DOHH2 (cell line): Measurements from ENCODE around the gene STK33.

Source experiments
- EZH2phosphoT487 ChIP-seq: fragments of 200-600 bp; sonication (generic); IDR thresholded peaks from 2 replicates; pipeline ENCODE4 v1.6.1; 2017; ENCODE audit warnings: borderline replicate concordance, mild to moderate bottlenecking, antibody characterized with exemption, low read length, moderate library complexity, mixed read lengths
- TF ChIP-seq, protein P1 (sequence below): fragments of 200-600 bp; sonication (generic); IDR thresholded peaks from one replicate; pipeline ENCODE4 v1.5.1; 2014; ENCODE audit warnings: antibody characterized with exemption, mild to moderate bottlenecking, low read depth, low read length; ENCODE audit not compliant: poor library complexity, severe bottlenecking

DNA sequence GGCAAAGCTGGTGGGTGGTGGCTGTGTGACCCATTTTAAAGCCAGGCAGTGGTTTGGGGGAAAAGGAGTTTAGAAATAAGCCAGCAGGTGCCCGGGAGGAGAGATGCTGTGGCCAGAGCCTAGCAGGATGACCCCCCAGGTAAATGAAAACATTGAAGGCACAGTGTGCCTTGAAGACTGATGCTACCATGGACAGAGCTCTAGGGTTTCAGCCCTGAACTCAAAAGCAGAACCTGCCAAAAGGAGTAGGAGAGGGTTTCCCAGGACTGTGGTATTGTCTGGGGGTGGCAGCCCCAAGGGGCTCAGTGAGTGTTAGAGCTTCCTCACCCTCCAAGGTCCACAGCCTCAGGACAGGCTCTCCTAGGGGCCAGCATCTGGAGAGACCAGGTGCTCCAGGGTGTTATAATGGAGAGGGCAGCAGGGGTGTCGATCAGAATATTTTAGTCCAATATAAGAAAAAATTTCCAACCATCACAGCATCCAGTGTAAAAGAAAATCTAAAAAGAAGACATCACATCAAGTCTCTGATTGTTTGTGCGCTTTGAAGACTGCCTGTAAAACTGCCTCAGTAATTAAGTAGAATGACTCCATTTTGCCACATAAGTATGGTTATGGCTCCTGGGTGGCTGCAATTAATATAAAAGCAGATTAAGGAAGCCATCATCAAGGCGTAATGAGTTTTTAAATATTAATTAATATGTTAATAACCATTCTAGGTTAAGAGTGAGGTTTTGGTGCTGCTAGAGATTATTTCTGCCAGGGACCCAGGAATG lies 241.7 kb downstream of the STK33 start:
- TF ChIP-seq, protein P1, sequence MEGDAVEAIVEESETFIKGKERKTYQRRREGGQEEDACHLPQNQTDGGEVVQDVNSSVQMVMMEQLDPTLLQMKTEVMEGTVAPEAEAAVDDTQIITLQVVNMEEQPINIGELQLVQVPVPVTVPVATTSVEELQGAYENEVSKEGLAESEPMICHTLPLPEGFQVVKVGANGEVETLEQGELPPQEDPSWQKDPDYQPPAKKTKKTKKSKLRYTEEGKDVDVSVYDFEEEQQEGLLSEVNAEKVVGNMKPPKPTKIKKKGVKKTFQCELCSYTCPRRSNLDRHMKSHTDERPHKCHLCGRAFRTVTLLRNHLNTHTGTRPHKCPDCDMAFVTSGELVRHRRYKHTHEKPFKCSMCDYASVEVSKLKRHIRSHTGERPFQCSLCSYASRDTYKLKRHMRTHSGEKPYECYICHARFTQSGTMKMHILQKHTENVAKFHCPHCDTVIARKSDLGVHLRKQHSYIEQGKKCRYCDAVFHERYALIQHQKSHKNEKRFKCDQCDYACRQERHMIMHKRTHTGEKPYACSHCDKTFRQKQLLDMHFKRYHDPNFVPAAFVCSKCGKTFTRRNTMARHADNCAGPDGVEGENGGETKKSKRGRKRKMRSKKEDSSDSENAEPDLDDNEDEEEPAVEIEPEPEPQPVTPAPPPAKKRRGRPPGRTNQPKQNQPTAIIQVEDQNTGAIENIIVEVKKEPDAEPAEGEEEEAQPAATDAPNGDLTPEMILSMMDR: no peak
- no peak for TF ChIP-seq EZH2phosphoT487
